Measurements from ENCODE around the gene GPRIN3.

Gene GPRIN3

GRCh38 chr4:89347363-89348025 lies 39.9 kb upstream of the GPRIN3 start:
- TF ChIP-seq ZBTB7A (IDR thresholded peaks at IDR 0.05; ENCODE audit: low read depth): no peak
- TF ChIP-seq MAX (IDR thresholded peaks at IDR 0.05): no peak

- TF ChIP-seq EGR1 (IDR thresholded peaks at IDR 0.05) (no peak), USF1 (IDR thresholded peaks at IDR 0.05) (no peak), MAX (IDR thresholded peaks at IDR 0.05) (no peak), TCF12 (IDR thresholded peaks at IDR 0.05; ENCODE audit: low read depth) (no peak), TAF1 (IDR thresholded peaks at IDR 0.05; ENCODE audit: low read depth) (no peak), CEBPB (IDR thresholded peaks at IDR 0.05) (no peak), TEAD4 (IDR thresholded peaks at IDR 0.05) (no peak), FOXM1 (IDR thresholded peaks at IDR 0.05; ENCODE audit: borderline replicate concordance, low read depth) (no peak), YY1 (IDR thresholded peaks at IDR 0.05; ENCODE audit: low read depth) (no peak), NFIC (IDR thresholded peaks at IDR 0.05) (no peak), CREB1 (IDR thresholded peaks at IDR 0.05; ENCODE audit: low read depth) (no peak), EP300 (IDR thresholded peaks at IDR 0.05; ENCODE audit: borderline replicate concordance) (no peak)
These were observed 37.0 kb upstream of the GPRIN3 start for GRCh38 chr4:89344571-89344970.

- TF ChIP-seq REST (IDR thresholded peaks at IDR 0.05; ENCODE audit: low read depth) (no peak), YY1 (IDR thresholded peaks at IDR 0.05; ENCODE audit: low read depth) (no peak), TAF1 (IDR thresholded peaks at IDR 0.05; ENCODE audit: low read depth) (no peak), TCF12 (IDR thresholded peaks at IDR 0.05; ENCODE audit: low read depth) (no peak), ZBTB7A (IDR thresholded peaks at IDR 0.05; ENCODE audit: low read depth) (no peak), TEAD4 (IDR thresholded peaks at IDR 0.05) (no peak), CEBPB (IDR thresholded peaks at IDR 0.05) (no peak), NFIC (IDR thresholded peaks at IDR 0.05) (no peak), RAD21 (IDR thresholded peaks at IDR 0.05; ENCODE audit: low read depth) (no peak), USF1 (IDR thresholded peaks at IDR 0.05) (no peak), EP300 (IDR thresholded peaks at IDR 0.05; ENCODE audit: borderline replicate concordance) (no peak), FOXM1 (IDR thresholded peaks at IDR 0.05; ENCODE audit: borderline replicate concordance, low read depth) (no peak), CREB1 (IDR thresholded peaks at IDR 0.05; ENCODE audit: low read depth) (no peak), MAX (IDR thresholded peaks at IDR 0.05) (no peak), EGR1 (IDR thresholded peaks at IDR 0.05) (no peak)
These were observed 30.6 kb upstream of the GPRIN3 start for GRCh38 chr4:89338206-89338605.

GRCh38 chr4:89337681-89338080 lies 30.1 kb upstream of the GPRIN3 start:
- TF ChIP-seq MAX (IDR thresholded peaks at IDR 0.05) (no peak), EP300 (IDR thresholded peaks at IDR 0.05; ENCODE audit: borderline replicate concordance) (no peak), ZBTB7A (IDR thresholded peaks at IDR 0.05; ENCODE audit: low read depth) (no peak), TAF1 (IDR thresholded peaks at IDR 0.05; ENCODE audit: low read depth) (no peak), RAD21 (IDR thresholded peaks at IDR 0.05; ENCODE audit: low read depth) (no peak), YY1 (IDR thresholded peaks at IDR 0.05; ENCODE audit: low read depth) (no peak), EGR1 (IDR thresholded peaks at IDR 0.05) (no peak), TCF12 (IDR thresholded peaks at IDR 0.05; ENCODE audit: low read depth) (no peak), FOXM1 (IDR thresholded peaks at IDR 0.05; ENCODE audit: borderline replicate concordance, low read depth) (no peak), CEBPB (IDR thresholded peaks at IDR 0.05) (no peak), TEAD4 (IDR thresholded peaks at IDR 0.05) (no peak), USF1 (IDR thresholded peaks at IDR 0.05) (no peak), NFIC (IDR thresholded peaks at IDR 0.05) (no peak), REST (IDR thresholded peaks at IDR 0.05; ENCODE audit: low read depth) (no peak), CREB1 (IDR thresholded peaks at IDR 0.05; ENCODE audit: low read depth) (no peak)

- TF ChIP-seq NFIC (IDR thresholded peaks at IDR 0.05): no peak
- no peak for TF ChIP-seq TCF12 (IDR thresholded peaks at IDR 0.05; ENCODE audit: low read depth)
- TF ChIP-seq CEBPB (IDR thresholded peaks at IDR 0.05): no peak
- no peak for TF ChIP-seq TEAD4 (IDR thresholded peaks at IDR 0.05)
- TF ChIP-seq TAF1 (IDR thresholded peaks at IDR 0.05; ENCODE audit: low read depth): no peak
- TF ChIP-seq USF1 (IDR thresholded peaks at IDR 0.05): no peak
- TF ChIP-seq EGR1 (IDR thresholded peaks at IDR 0.05): no peak
- no peak for TF ChIP-seq ZBTB7A (IDR thresholded peaks at IDR 0.05; ENCODE audit: low read depth)
- TF ChIP-seq CREB1 (IDR thresholded peaks at IDR 0.05; ENCODE audit: low read depth): no peak
- TF ChIP-seq MAX (IDR thresholded peaks at IDR 0.05): no peak
- TF ChIP-seq FOXM1 (IDR thresholded peaks at IDR 0.05; ENCODE audit: borderline replicate concordance, low read depth): no peak
- TF ChIP-seq RAD21 (IDR thresholded peaks at IDR 0.05; ENCODE audit: low read depth): no peak
- TF ChIP-seq YY1 (IDR thresholded peaks at IDR 0.05; ENCODE audit: low read depth): no peak
These were observed 29.3 kb upstream of the GPRIN3 start for GRCh38 chr4:89336818-89337420.

Measured in Ishikawa (cell line).